Chondrocyte (in vitro differentiated cells): Measurements from ENCODE around the gene TFAP2E. TPM values are rescaled to one million over a fixed set of nuclear protein-coding genes. Genes with fewer than 3 reads are reported as not detected.
"Not testable (repeated sequence)": the region's sequence is repeated elsewhere in the genome, so short reads cannot be mapped to it uniquely, and the experiment has no call there.

ENCODE experiments used
- DNase-seq: peaks from one replicate; pipeline ENCODE4 v3.0.0; 2021; ENCODE audit warnings: mixed read lengths, low spot score
- H3K27ac Mint-ChIP-seq: one replicate; pipeline ENCODE4 v1.8.0; 2021; ENCODE audit warnings: mild to moderate bottlenecking, moderate library complexity, mixed read lengths; ENCODE audit not compliant: unreplicated experiment
- H3K27me3 Mint-ChIP-seq: 2 replicates; pipeline ENCODE4 v1.8.0; 2021; ENCODE audit warnings: low read depth, mixed read lengths
- H3K36me3 Mint-ChIP-seq: 2 replicates; pipeline ENCODE4 v1.8.0; 2021; ENCODE audit warnings: low read depth, mixed read lengths
- H3K4me1 Mint-ChIP-seq: 2 replicates; pipeline ENCODE4 v1.8.0; 2021; ENCODE audit warnings: low read depth, mild to moderate bottlenecking, mixed read lengths
- H3K4me3 Mint-ChIP-seq: one replicate; pipeline ENCODE4 v1.8.0; 2021; ENCODE audit warnings: mild to moderate bottlenecking, moderate library complexity, mixed read lengths; ENCODE audit not compliant: unreplicated experiment
- H3K9me3 Mint-ChIP-seq: 2 replicates; pipeline ENCODE4 v1.8.0; 2021; ENCODE audit warnings: low read depth, mixed read lengths
- total RNA-seq: library from RNA; stranded (reverse); gene quantifications from 3 replicates; pipeline ENCODE4 v1.2.1, GENCODE V29; 2021
- TF ChIP-seq, protein P1 (sequence below): fragments of 200-600 bp; sonication (generic); IDR thresholded peaks from 2 replicates; pipeline ENCODE4 v1.5.0; 2021; ENCODE audit warnings: antibody characterized with exemption, mild to moderate bottlenecking, moderate library complexity

Gene TFAP2E
- total RNA-seq, 1 donor from 2014 or later, result 0.97 TPM

DNA sequence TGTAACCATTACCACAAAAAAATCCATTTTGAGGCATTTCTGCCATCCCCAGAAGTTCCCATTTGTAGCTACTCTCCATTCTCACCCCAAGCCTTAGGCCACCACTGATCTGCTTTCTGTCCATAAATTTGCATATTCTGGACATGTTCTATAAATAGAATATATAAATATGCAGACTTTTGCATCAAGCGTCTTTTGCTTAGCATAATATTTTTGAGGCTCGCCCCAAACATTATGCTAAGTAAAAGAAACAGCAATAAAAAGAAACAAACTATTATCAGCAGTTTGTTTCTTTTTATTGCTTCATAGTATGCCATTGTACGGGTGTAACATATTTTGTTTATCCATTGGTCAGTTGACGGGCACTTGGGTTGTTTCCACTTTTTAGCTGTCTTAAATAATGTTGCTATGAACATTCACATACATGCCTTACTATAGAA lies 7.9 kb downstream of the TFAP2E start:
- no peaks in the 10 kb centered on the region for H3K9me3 Mint-ChIP-seq

DNA sequence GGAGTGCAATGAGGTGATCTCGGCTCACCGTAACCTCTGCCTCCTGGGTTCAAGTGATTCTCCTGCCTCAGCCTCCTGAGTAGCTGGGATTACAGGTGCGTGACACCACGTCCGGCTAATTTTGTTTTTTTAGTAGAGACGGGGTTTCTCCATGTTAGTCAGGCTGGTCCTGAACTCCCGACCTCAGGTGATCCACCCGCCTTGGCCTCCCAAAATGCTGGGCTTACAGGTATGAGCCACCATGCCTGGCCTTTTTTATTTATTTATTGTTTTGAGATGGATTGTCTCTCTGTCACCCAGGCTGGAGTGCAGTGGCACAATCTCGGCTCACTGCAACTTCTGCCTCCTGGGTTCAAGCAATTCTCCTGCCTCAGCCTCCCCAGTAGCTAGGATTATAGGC lies 8.5 kb downstream of the TFAP2E start:
- not testable (repeated sequence) for DNase-seq, H3K27ac Mint-ChIP-seq, H3K4me1 Mint-ChIP-seq, H3K9me3 Mint-ChIP-seq, H3K36me3 Mint-ChIP-seq, H3K27me3 Mint-ChIP-seq, H3K4me3 Mint-ChIP-seq

More for the DNA sequence above, 7.9 kb downstream of the TFAP2E start:
- Mint-ChIP-seq H3K4me3 (no peak overlapping the region), H3K27me3 (peaks cover 7% of the 10 kb centered on the region), H3K36me3 (no peaks in the 10 kb centered on the region), H3K27ac (no peak overlapping the region), H3K4me1 (peaks cover 2% of the 10 kb centered on the region)
- DNase-seq, result no peak
- TF ChIP-seq, protein P1, sequence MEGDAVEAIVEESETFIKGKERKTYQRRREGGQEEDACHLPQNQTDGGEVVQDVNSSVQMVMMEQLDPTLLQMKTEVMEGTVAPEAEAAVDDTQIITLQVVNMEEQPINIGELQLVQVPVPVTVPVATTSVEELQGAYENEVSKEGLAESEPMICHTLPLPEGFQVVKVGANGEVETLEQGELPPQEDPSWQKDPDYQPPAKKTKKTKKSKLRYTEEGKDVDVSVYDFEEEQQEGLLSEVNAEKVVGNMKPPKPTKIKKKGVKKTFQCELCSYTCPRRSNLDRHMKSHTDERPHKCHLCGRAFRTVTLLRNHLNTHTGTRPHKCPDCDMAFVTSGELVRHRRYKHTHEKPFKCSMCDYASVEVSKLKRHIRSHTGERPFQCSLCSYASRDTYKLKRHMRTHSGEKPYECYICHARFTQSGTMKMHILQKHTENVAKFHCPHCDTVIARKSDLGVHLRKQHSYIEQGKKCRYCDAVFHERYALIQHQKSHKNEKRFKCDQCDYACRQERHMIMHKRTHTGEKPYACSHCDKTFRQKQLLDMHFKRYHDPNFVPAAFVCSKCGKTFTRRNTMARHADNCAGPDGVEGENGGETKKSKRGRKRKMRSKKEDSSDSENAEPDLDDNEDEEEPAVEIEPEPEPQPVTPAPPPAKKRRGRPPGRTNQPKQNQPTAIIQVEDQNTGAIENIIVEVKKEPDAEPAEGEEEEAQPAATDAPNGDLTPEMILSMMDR, result no peak

DNA sequence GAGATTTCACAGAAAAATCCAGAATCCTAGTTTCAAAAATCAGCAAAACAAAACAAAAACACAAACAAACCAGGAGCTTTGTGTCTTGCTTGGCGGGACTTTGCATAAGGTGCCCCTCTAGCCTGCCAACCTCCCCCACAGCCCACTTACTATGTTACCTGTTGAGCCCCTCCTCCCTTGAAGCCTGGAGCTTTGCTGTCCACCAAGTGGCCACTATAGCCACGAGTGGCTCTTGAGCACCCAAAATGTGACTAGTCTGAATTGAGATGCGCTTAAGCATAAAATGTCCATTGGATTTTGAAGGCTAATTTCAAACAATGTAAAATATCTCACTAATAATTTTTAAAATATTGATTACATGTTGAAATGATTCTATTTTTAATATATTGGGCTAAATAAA lies 12.2 kb downstream of the TFAP2E start:
- DNase-seq, result no peak
- Mint-ChIP-seq H3K27ac (no peak overlapping the region), H3K4me1 (no peaks in the 10 kb centered on the region), H3K4me3 (no peak overlapping the region), H3K9me3 (no peaks in the 10 kb centered on the region), H3K27me3 (no peaks in the 10 kb centered on the region), H3K36me3 (peaks cover 3% of the 10 kb centered on the region)
- TF ChIP-seq, protein P1, result no peak

DNA sequence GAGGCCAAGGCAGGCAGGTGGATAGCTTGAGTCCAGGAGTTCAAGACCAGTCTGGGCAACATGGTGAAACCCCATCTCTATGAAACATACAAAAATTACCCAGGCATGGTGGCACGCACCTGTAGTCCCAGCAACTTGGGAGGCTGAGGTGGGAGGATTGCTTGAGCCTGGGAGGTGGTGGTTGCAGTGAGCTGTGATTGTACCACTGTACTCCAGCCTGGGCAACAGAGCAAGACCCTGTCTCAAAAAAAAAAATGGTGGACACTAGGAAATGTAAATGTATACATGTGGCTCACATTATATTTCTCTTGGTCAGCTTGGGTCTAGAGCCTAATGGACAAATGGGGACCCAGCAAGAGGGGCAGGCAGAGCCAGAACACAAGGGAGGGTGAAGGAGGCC lies 12.7 kb downstream of the TFAP2E start:
- H3K36me3 Mint-ChIP-seq, DNase-seq, H3K9me3 Mint-ChIP-seq, H3K4me3 Mint-ChIP-seq, H3K27me3 Mint-ChIP-seq, H3K27ac Mint-ChIP-seq, H3K4me1 Mint-ChIP-seq: not testable (repeated sequence)

DNA sequence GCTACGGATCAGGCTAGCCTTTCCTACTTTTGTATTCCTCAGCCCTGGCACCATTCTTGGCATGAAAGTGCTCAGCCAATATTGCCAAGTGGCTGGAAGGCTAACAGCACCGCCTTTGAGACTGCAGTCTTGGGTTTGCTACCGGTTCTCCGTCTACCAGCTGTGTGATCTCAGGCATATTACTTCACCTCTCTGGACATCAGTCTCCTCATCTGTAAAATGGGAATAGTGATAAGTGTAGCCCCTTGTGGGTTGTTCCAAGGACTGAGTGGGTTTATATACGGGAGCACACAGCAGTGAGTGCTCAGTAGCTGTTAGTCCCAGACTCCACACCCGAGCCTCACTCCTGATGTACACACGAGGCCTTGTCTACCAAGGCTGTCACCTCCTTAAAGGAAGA lies 13.7 kb downstream of the TFAP2E start:
- Mint-ChIP-seq H3K4me1 (no peaks in the 10 kb centered on the region), H3K36me3 (peaks cover 3% of the 10 kb centered on the region), H3K27ac (no peak overlapping the region), H3K4me3 (no peak overlapping the region), H3K27me3 (no peaks in the 10 kb centered on the region), H3K9me3 (no peaks in the 10 kb centered on the region)
- TF ChIP-seq, protein P1, result no peak
- no peak for DNase-seq

DNA sequence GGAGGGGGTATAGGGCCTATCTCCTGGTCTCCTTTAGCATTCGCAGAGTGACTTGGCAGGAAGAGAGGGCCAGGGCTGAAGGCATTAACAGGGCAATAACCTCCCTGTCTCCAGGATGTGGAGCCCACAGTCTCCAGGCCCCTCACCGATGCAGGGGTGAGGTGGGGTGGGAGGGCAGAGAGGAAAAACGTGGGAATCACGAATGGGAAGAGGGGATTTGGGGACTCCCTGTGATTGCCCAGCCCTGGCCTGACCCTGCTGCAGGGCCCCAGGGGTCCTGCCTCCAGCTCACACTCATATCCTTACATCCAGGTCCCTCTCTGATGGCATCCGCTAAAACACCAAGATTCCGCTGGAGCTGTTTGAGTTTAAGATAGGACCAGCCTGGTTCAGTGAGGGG lies 14.6 kb downstream of the TFAP2E start:
- peaks cover 3% of the 10 kb centered on the region for H3K36me3 Mint-ChIP-seq
- H3K4me3 Mint-ChIP-seq, result no peak overlapping the region
- no peak for DNase-seq
- no peaks in the 10 kb centered on the region for H3K9me3 Mint-ChIP-seq
- TF ChIP-seq, protein P1, result no peak
- no peaks in the 10 kb centered on the region for H3K27me3 Mint-ChIP-seq
- H3K27ac Mint-ChIP-seq, result no peak overlapping the region
- H3K4me1 Mint-ChIP-seq, result no peaks in the 10 kb centered on the region
